NOMO-1 treated with DMSO at 0.1 percent for 48 hours (cell line): ENCODE data around the gene COX6B2.
A peak's percentile ranks its signal among the peaks of the same experiment; 100 is the strongest.

ENCODE experiments used
- DNase-seq: peaks from one replicate; lab custom pipeline; 2025; ENCODE audit not compliant: unreplicated experiment; lab: John Stamatoyannopoulos, UW

Gene COX6B2

DNA sequence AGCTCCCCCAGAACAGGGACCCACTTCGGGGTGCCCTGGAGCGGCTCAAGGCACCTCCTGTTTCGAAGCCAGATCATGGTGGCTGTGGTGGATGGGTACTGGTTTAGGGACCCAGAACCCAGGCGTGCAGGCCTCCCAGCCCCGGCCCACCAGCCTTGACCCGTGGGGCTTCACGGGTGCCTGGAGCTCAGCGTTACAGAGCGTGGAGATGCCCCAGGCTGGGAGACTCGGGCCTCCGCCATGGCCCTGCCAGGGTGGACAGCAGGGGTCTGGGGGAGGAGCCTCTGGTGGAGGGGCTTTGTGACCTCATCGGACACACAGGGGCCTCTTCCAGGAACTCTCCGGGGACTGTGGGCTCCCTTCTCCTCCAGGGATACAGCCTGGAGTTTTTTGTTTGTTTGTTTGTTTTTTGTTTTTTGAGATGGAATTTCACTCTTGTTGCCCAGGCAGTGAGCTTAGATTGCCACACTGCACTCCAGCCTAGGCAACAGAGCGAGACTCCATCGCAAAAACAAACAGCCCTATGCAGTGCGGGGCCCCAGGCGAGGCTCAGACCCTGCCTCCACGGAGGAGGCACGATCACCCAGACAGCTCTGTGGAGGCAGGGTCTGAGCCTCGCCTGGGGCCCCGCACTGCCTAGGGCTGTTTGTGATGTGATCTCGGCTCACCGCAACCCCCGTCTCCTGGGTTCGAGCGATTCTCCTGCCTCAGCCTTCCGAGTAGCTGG lies 8.6 kb upstream of the COX6B2 start, which contains the start of gene GARIN5B:
Gene GARIN5B, minus strand, starts transcription at position 271 of the 727 bp plus-strand sequence. Its CDS starts 194 bp downstream, at position 77.
- no peak for DNase-seq

DNA sequence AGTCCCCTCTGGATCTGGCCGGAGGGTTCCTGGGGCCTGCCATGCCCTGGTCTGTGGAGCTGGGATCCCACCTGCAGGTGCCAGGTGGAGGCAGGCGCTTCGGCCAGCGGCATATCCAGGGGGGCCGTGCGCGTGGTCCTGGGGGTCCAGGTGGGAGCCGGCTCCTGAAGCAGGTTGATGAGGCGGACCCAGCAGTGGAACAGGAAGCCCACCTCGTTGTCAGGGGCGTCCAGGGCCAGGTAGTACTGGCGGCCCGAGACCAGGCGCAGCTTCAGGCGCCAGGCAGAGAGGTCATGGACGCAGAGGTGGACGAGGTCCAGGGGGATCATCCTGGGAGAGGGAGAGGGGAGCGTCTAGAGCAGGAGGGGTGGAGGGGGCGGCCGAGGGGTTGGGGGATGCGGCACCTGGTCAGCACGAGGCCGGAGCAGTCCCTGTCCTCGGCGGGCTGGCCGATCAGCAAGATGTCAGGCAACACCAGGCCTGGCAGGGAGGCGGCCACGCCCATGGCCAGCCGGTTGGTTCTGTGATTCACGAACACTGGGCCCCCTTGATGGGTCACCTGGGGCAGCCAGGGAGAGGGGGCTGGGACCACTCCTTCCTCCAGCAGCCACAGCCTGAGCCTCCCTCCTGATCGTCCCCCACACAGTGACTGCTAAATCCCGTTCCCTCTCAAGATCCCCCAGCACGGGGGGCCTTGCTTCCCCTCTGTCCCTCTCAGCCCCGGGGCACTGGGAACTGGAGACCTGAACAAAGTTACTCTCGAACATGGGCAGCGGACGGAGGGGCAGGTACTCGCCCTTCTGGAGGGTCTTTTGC lies 7.9 kb upstream of the COX6B2 start:
- DNase-seq = no peak

DNA sequence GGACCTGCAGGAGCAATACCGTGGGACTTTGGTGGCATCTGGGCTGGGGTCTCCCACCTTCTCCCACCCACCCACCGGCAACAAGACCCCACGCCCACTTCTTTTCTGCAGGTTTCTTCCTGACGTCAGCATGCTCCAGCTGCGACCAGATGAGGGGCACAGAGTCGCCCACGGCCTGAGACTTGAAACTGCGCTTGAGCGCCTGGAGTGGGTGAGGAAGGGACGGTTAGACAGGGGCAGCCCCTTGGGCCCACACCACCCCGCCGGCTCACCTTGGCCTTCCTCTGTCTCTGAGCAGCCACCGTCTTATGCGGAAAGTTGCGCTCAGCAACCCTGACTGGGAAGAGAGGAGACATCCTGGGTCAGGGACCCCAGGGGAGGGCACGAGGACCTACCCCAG lies 6.4 kb upstream of the COX6B2 start:
- no peak for DNase-seq

GRCh38 chr19:55358943-55359908 lies 4.7 kb upstream of the COX6B2 start:
- no peak for DNase-seq

- no peak for DNase-seq
Observed at GRCh38 chr19:55358493-55358892, 4.0 kb upstream of the COX6B2 start.

GRCh38 chr19:55355213-55355821 lies 798 bp upstream of the COX6B2 start:
- no peak for DNase-seq

DNA sequence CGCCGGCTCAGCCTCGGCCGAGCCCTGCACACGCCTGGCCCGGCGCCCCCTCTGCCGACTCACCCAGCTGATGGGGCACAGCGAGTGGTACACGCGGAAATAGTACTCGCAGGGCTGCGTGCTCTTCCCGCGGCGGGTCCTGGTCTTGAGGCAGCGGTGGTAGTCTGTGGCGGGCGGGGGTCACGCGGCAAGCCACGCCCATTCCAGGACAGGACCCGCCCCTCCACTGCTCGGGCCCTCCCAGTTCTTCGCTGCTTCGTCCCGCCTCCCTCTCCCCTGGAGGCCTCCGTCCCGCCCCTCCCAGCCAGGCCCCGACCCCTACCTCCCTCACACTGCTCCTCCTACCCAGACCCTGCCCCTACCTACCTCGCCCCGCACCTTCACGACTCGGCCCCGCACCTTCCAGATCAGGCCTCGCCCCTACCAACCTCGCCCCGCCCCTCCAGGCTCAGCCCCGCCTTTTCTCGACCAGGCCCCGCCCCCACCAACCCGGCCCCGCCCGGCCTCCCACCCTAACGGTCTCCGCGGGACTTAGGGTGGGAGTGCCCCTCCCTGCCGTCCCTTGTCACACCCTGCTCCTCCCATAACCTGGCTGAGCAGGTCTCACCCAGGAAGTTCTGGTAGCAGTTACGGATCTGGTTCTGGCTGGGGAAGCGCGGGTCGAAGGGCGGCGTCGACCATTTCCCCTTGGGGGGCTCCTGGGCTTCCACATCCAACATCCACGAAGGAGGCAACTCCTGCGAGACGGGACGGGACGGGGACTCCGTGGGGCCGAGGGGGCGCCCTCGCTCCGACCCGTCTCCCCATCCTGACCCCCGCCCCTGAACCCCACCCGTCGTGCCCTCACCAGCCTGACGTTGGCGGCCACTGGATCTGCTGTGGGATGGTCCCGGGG lies 469 bp downstream of the COX6B2 start:
- DNase-seq = peak; percentile 41

DNA sequence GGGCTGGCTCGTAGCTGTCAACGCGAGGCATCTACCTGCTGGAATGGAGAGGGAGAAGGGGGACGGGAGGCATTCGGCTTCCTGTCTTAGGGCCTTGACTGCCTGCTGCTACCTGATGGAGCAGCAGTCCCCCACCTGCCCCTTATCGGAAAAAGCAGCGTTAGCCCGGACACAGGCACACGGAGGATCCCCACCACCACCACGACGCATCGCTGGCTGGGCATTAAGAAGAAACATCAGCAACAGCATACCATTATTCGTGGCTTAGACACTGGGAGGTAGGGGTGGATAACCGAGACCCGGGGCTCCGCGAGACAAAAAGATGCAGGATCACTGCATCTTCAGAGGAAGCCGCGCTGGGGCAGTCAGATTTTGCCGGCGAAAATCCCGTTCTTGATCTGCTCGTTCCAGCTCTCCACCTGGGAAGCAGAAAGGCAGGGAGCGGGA lies 1.1 kb downstream of the COX6B2 start:
- DNase-seq = no peak

GRCh38 chr19:55352549-55353145 lies 1.9 kb downstream of the COX6B2 start:
- no peak for DNase-seq

DNA sequence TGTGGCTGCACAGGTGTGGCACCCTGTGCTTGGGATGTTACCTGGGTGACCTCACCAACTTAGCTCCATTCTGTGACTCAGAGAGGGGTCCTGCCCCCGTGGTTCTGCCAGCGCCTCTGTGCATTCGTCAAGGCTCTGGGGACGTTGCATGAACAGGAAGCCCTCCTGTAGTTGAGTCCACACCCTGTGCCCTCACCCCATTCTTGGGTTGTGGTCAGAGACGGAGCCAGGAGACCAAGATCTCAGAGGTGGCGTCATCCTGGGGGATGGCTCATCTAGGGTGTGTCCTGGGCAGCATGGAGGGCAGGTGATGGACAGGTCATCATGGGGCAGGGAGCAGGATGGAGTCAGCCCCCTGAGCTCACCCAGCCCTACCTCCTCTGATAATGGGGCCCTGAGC lies 2.5 kb downstream of the COX6B2 start:
- DNase-seq = no peak

- DNase-seq = no peak
Observed at GRCh38 chr19:55350620-55351315, 3.8 kb downstream of the COX6B2 start.

DNA sequence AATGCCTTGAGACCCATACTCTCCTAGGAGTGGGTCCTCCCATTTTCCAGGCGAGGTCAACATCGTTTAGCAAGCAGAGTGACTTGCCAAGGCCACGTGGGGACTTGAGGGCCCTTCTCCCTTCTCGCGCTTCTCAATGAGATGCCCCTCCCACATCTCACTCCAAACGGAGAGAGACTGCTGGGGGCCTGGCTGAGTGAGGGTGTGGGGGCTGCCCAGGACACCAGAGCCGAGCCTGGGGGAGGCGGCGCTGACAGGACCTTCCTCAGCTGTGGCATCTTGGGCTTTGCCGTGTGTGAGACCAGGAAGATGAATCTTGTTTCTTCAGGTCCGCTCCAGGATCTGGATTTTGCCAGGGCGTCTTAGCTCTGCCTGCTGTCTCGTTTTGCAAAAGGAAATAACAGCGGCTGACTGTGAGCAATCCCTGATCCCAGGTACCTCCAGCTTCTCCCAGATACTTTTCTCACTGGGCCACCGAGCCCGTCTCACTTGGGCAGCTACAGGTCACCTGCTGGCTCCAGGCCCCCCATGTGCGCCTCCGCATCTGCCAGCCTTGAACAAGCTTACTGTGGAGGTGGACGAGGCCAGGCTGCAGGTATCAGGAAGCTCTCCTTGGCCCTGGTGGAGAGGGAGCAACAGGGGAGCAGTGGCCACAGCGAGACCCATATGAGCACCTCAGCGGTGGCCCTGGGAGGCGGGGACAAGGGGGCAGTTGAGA lies 6.0 kb downstream of the COX6B2 start:
- no peak for DNase-seq

DNA sequence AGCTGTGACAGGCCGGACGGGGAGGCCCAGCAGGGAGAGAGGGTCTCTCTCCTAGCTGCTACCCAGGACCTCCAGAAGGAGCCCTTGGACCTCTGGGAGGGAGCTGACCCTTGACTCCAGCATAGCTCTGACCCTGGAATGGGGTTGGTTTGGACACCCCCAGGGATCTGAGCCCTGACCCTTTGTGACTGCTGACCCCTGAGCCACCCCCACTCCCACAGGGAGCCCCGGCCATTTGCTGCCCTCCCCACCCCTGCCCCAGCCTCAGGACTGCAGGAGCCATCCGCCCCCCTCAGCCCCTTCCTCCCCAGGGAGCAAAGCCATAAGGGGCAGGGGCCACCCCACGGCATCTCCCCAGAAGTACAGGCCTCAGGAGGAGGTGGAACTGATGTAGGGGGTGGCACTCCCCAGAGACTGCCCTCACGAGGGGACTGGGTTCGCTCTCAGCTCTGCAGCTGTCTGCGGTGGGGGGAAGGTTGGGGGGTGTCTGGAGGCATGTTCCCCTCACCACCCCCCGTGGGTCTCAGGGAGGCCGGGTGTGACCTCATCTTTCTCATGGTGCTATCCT lies 7.0 kb downstream of the COX6B2 start:
- DNase-seq = no peak

DNA sequence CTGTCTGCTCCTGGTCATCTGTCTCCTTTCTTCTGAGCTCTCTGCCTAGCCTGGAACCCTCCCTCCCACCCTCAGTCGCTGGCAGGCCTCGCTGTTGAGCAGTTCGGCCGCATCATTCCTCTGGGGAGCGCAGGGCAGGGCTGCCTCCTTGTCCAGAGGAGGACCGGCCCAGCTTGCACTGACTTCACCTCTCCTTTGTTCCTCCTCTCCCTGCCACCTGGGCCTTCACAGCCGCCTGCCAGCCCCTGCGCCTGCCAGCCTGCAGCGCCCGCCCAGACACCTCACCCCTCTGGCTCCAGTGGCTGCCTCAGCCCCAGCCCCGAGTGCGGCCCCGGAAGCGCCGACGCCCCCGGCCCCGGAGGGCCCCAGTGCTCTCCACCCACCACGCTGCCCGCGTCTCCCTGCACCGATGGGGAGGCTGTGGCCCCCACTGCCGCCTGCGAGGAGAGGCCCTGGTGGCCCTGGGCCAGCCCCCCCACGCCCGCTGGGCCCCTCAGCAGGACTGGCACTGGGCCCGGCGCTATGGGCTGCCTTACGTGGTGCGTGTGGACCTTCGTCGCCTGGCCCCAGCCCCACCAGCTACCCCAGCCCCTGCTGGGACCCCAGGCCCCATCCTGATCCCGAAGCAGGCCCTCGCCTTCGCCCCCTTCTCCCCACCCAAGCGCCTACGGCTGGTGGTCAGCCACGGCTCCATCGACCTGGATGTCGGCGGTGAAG lies 7.6 kb downstream of the COX6B2 start:
- DNase-seq = no peak

GRCh38 chr19:55345818-55346724 lies 8.4 kb downstream of the COX6B2 start:
- no peak for DNase-seq
